GM23338 (cell line): ENCODE results near the gene NFYA. TPM values are rescaled to one million over a fixed set of nuclear protein-coding genes. Genes with fewer than 3 reads are reported as not detected.

Experiments
- ATAC-seq: fragments of 200-7000 bp; cut with Tn5 transposase; 3 replicates; pipeline ENCODE4 v1.9.1; 2020
- DNase-seq: peaks from one replicate; pipeline ENCODE4 v3.0.0-alpha.2; 2015; ENCODE audit warnings: low spot score
- H2AFZ ChIP-seq: fragments of 200-600 bp; sonication (generic); 2 replicates; pipeline ENCODE4 v1.8.0; 2016; ENCODE audit warnings: antibody characterized with exemption, mild to moderate bottlenecking, moderate library complexity
- H3F3A ChIP-seq: fragments of 200-600 bp; sonication (generic); replicated peaks from 2 replicates; pipeline ENCODE4 v1.8.0; 2017; ENCODE audit warnings: antibody characterized with exemption, mixed run types, low read depth
- H3K27ac ChIP-seq: fragments of 200-600 bp; sonication (generic); 2 replicates; pipeline ENCODE4 v1.6.1; 2016; ENCODE audit warnings: low read depth
- H3K27me3 ChIP-seq: fragments of 200-600 bp; sonication (generic); 2 replicates; pipeline ENCODE4 v1.8.0; 2016; ENCODE audit warnings: mild to moderate bottlenecking, mixed run types, moderate library complexity; ENCODE audit not compliant: insufficient read depth
- H3K36me3 ChIP-seq: fragments of 200-600 bp; sonication (generic); 2 replicates; pipeline ENCODE4 v1.8.0; 2016; ENCODE audit warnings: mild to moderate bottlenecking; ENCODE audit not compliant: insufficient read depth
- H3K4me1 ChIP-seq: fragments of 200-600 bp; sonication (generic); 2 replicates; pipeline ENCODE4 v1.8.0; 2016; ENCODE audit warnings: mild to moderate bottlenecking, moderate library complexity; ENCODE audit not compliant: insufficient read depth
- H3K4me2 ChIP-seq: fragments of 200-600 bp; sonication (generic); 2 replicates; pipeline ENCODE4 v1.7.1; 2017; ENCODE audit warnings: mixed run types
- H3K4me3 ChIP-seq: fragments of 200-600 bp; sonication (generic); 2 replicates; pipeline ENCODE4 v1.6.1; 2016; ENCODE audit warnings: mixed run types
- H3K79me2 ChIP-seq: fragments of 200-600 bp; sonication (generic); replicated peaks from 2 replicates; pipeline ENCODE4 v1.8.0; 2017; ENCODE audit warnings: mild to moderate bottlenecking; ENCODE audit not compliant: insufficient read depth
- H3K9me2 ChIP-seq: fragments of 200-600 bp; sonication (generic); 2 replicates; pipeline ENCODE4 v1.8.0; 2017; ENCODE audit not compliant: insufficient read depth
- H4K20me1 ChIP-seq: fragments of 200-600 bp; sonication (generic); replicated peaks from 2 replicates; pipeline ENCODE4 v1.8.0; 2017; ENCODE audit warnings: mild to moderate bottlenecking; ENCODE audit not compliant: insufficient read depth
- H3K27ac Mint-ChIP-seq: 2 replicates; pipeline ENCODE4 v1.8.0; 2020; ENCODE audit warnings: inconsistent platforms, mild to moderate bottlenecking, moderate library complexity, mixed read lengths
- H3K27me3 Mint-ChIP-seq: 3 replicates; pipeline ENCODE4 v1.8.0; 2022; ENCODE audit warnings: low read depth, mild to moderate bottlenecking, moderate library complexity, mixed read lengths, inconsistent platforms; ENCODE audit not compliant: insufficient read depth, poor library complexity
- H3K36me3 Mint-ChIP-seq: 3 replicates; pipeline ENCODE4 v1.8.0; 2021; ENCODE audit warnings: low read depth, mild to moderate bottlenecking, inconsistent platforms, moderate library complexity, mixed read lengths
- H3K4me1 Mint-ChIP-seq: 3 replicates; pipeline ENCODE4 v1.8.0; 2020; ENCODE audit warnings: mild to moderate bottlenecking, inconsistent platforms, mixed read lengths
- H3K4me3 Mint-ChIP-seq: 3 replicates; pipeline ENCODE4 v1.8.0; 2021; ENCODE audit warnings: moderate library complexity, mild to moderate bottlenecking, inconsistent platforms, mixed read lengths
- H3K9me3 Mint-ChIP-seq: 3 replicates; pipeline ENCODE4 v1.8.0; 2020; ENCODE audit warnings: moderate library complexity, mild to moderate bottlenecking, inconsistent platforms, mixed read lengths
- CREB1 ChIP-seq: fragments of 250-450 bp; sonication (Bioruptor Pico); IDR thresholded peaks from 2 replicates; pipeline ENCODE4 v1.5.0; 2020; ENCODE audit warnings: low read depth, mild to moderate bottlenecking, moderate library complexity
- CTCF ChIP-seq, 2 experiments: fragments of 200-600 bp in 1 of 2; sonication (generic) in 1 of 2; conservative IDR thresholded peaks; 2 replicates each; pipeline versions ENCODE4 v1.5.1 to v1.6.1; 2016 to 2017; ENCODE audit warnings: antibody characterized with exemption in 2 of 2, low read depth in 2 of 2, mild to moderate bottlenecking in 2 of 2, moderate library complexity in 1 of 2
- ETS1 ChIP-seq: IDR thresholded peaks from 2 replicates; pipeline ENCODE4 v1.6.1; 2016; ENCODE audit warnings: antibody characterized with exemption
- EZH2 ChIP-seq: fragments of 200-600 bp; sonication (generic); IDR thresholded peaks from one replicate; pipeline ENCODE4 v1.8.0; 2017; ENCODE audit warnings: antibody characterized with exemption, mild to moderate bottlenecking, low read depth; ENCODE audit not compliant: unreplicated experiment
- EZH2phosphoT487 ChIP-seq: fragments of 200-600 bp; sonication (generic); IDR thresholded peaks from one replicate; pipeline ENCODE4 v1.8.1; 2018; ENCODE audit warnings: antibody characterized with exemption; ENCODE audit not compliant: unreplicated experiment
- NANOG ChIP-seq: IDR thresholded peaks from 2 replicates; pipeline ENCODE4 v1.6.1; 2016; ENCODE audit warnings: antibody characterized with exemption, borderline replicate concordance
- POLR2AphosphoS5 ChIP-seq: IDR thresholded peaks from 2 replicates; pipeline ENCODE4 v1.6.1; 2016; ENCODE audit warnings: antibody characterized with exemption, low read depth
- STAT1 ChIP-seq: IDR thresholded peaks from one replicate; pipeline ENCODE4 v1.6.1; 2016; ENCODE audit warnings: antibody characterized with exemption; ENCODE audit not compliant: unreplicated experiment
- ZNF114 ChIP-seq: fragments of 250-450 bp; sonication (Bioruptor Pico); IDR thresholded peaks from 2 replicates; pipeline ENCODE4 v1.5.0; 2020; ENCODE audit warnings: mild to moderate bottlenecking, moderate library complexity
- ZNF331 ChIP-seq: fragments of 250-450 bp; sonication (Bioruptor Pico); IDR thresholded peaks from 2 replicates; pipeline ENCODE4 v1.5.0; 2020; ENCODE audit warnings: low read depth, mild to moderate bottlenecking, moderate library complexity
- polyA plus RNA-seq: library from polyadenylated mRNA; unstranded; fragments of >200 nt; fragmentation: Nextera tagmentation; extraction: Ambion mirVana; gene quantifications from 2 replicates; pipeline ENCODE4 v1.2.1, GENCODE V29; 2016
- total RNA-seq: library from RNA; depleted of rRNA; stranded (reverse); fragments of >200 nt; shearing (Covaris generic); gene quantifications from 2 replicates; pipeline ENCODE4 v1.2.3, GENCODE V29; 2014

Gene NFYA
- total and polyA plus RNA-seq, 2 experiments from 2014 or later: 10.8 to 39.1 TPM

DNA sequence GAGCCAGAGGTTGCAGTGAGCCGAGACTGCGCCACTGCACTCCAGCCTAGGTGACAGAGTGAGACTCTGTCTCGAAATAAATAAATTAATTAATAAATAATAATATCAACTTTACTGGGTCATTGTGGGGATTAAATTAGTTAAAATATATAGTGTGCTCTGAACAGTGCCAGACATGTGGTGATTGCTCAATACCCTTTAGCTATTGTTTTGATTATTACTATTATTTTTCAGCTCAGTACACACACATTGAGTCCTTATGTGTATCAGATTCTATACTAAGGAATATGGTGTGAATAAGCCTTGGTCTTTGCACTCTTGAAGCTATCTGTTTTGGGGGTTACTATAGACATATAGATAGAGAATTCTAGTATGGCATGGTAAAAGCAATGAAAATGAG, 52.5 kb downstream of the NFYA start (continued):
- TF ChIP-seq ETS1: no peak

GRCh38 chr6:41132254-41132653, 59.5 kb downstream of the NFYA start:
- Histone ChIP-seq H3K27ac (no peak overlapping the region), H2AFZ (no peak overlapping the region), H3K9me2 (no peaks in the 10 kb centered on the region), H3K79me2 (no peaks in the 10 kb centered on the region), H3F3A (no peaks in the 10 kb centered on the region), H4K20me1 (no peaks in the 10 kb centered on the region), H3K27me3 (no peaks in the 10 kb centered on the region), H3K36me3 (no peaks in the 10 kb centered on the region), H3K4me3 (no peak overlapping the region), H3K4me1 (peaks cover 4% of the 10 kb centered on the region), H3K4me2 (no peak overlapping the region)
- Mint-ChIP-seq H3K36me3 (no peaks in the 10 kb centered on the region; the same call in 2 of the 3 replicates), H3K27me3 (no peaks in the 10 kb centered on the region), H3K4me3 (no peak overlapping the region), H3K4me1 (peaks cover 6% of the 10 kb centered on the region), H3K9me3 (no peaks in the 10 kb centered on the region; the same call in 2 of the 3 replicates), H3K27ac (no peak overlapping the region)
- TF ChIP-seq CTCF (conservative IDR thresholded peaks at IDR 0.05; ENCODE audit: low read depth in 2 of 2) (no peak), STAT1 (no peak), POLR2AphosphoS5 (no peak), EZH2 (no peak), ETS1 (no peak), CREB1 (CRISPR knock-in tag) (no peak), ZNF114 (no peak), EZH2phosphoT487 (no peak), NANOG (no peak), ZNF331 (CRISPR knock-in tag) (no peak)
- ATAC-seq: no peak
- DNase-seq: no peak
